Neural cell (in vitro differentiated cells): ENCODE data around the gene NLRP14.

ENCODE experiments used
- POLR2AphosphoS5 ChIP-seq: IDR thresholded peaks from 2 replicates; pipeline ENCODE4 v1.6.1; 2012
- SMC3 ChIP-seq: fragments of 450-650 bp; conservative IDR thresholded peaks from 2 replicates; pipeline ENCODE4 v1.6.1; 2014; ENCODE audit warnings: antibody characterized with exemption, mild to moderate bottlenecking, moderate library complexity; ENCODE audit not compliant: poor library complexity

GRCh38 chr11:7021318-7021717, 1.0 kb downstream of the NLRP14 start:
- TF ChIP-seq POLR2AphosphoS5 (no peak), SMC3 (no peak)
